ENCODE measurements around the gene QPCTL.
A peak's percentile ranks its signal among the peaks of the same experiment; 100 is the strongest.

Gene QPCTL

GRCh38 chr19:45692187-45693105 is at the start of gene QPCTL:
QPCTL (plus strand) TSS chr19:45692666; CDS start chr19:45692704, 38 bp downstream.
- DNase-seq (ENCODE audit: insufficient read length, low spot score): peak; percentile 88
- FAIRE-seq: peak; percentile 100

GRCh38 chr19:45643024-45643926 is 49.2 kb upstream of the QPCTL start:
- FAIRE-seq: peak; percentile 89

GRCh38 chr19:45643927-45644771 is 48.3 kb upstream of the QPCTL start:
- DNase-seq (ENCODE audit: insufficient read length, low spot score): no peak
- FAIRE-seq: no peak

More at GRCh38 chr19:45643024-45643926, 49.2 kb upstream of the QPCTL start:
- peak; percentile 88 for DNase-seq (ENCODE audit: insufficient read length, low spot score)

GRCh38 chr19:45645068-45645630 is 47.3 kb upstream of the QPCTL start:
- DNase-seq (ENCODE audit: insufficient read length, low spot score) (no peak), FAIRE-seq (no peak)

GRCh38 chr19:45645631-45646344 is 46.7 kb upstream of the QPCTL start:
- peak; percentile 93 for DNase-seq (ENCODE audit: insufficient read length, low spot score)
- peak; percentile 91 for FAIRE-seq

- FAIRE-seq (no peak), DNase-seq (ENCODE audit: insufficient read length, low spot score) (no peak)
Observed at GRCh38 chr19:45646345-45646698, 46.1 kb upstream of the QPCTL start.

- no peak for FAIRE-seq
- no peak for DNase-seq (ENCODE audit: insufficient read length, low spot score)
Observed at GRCh38 chr19:45650722-45651121, 41.7 kb upstream of the QPCTL start.

- DNase-seq (ENCODE audit: insufficient read length, low spot score) (no peak), FAIRE-seq (no peak)
Observed at GRCh38 chr19:45653634-45654033, 38.8 kb upstream of the QPCTL start.

- FAIRE-seq (no peak), DNase-seq (ENCODE audit: insufficient read length, low spot score) (no peak)
Observed at GRCh38 chr19:45655073-45655472, 37.4 kb upstream of the QPCTL start.

- no peak for FAIRE-seq
- no peak for DNase-seq (ENCODE audit: insufficient read length, low spot score)
Observed at GRCh38 chr19:45657520-45658167, 34.8 kb upstream of the QPCTL start.

GRCh38 chr19:45659096-45659729 is 33.3 kb upstream of the QPCTL start:
- DNase-seq (ENCODE audit: insufficient read length, low spot score) (no peak), FAIRE-seq (no peak)

GRCh38 chr19:45660636-45661035 is 31.8 kb upstream of the QPCTL start:
- no peak for FAIRE-seq

GRCh38 chr19:45663800-45664199 is 28.7 kb upstream of the QPCTL start:
- DNase-seq (ENCODE audit: insufficient read length, low spot score) (no peak), FAIRE-seq (no peak)

More at GRCh38 chr19:45660636-45661035, 31.8 kb upstream of the QPCTL start:
- DNase-seq (ENCODE audit: insufficient read length, low spot score): no peak

GRCh38 chr19:45664575-45664974 is 27.9 kb upstream of the QPCTL start:
- FAIRE-seq (no peak), DNase-seq (ENCODE audit: insufficient read length, low spot score) (no peak)

- FAIRE-seq (no peak), DNase-seq (ENCODE audit: insufficient read length, low spot score) (no peak)
Observed at GRCh38 chr19:45667620-45668341, 24.7 kb upstream of the QPCTL start, which contains the start of gene GIPR. GIPR (plus strand) TSS chr19:45668221; CDS start chr19:45669521, 1,300 bp downstream.

- no peak for FAIRE-seq
- DNase-seq (ENCODE audit: insufficient read length, low spot score): no peak
Observed at GRCh38 chr19:45668342-45668871, 24.1 kb upstream of the QPCTL start.

GRCh38 chr19:45670670-45671453 is 21.6 kb upstream of the QPCTL start:
- DNase-seq (ENCODE audit: insufficient read length, low spot score): peak; percentile 79
- FAIRE-seq: peak; percentile 97

Data from GM19239 (cell line).